GM21529 (cell line): ENCODE data around the gene SAMD4B.

ENCODE experiments used
- ATAC-seq: cut with Tn5 transposase; IDR thresholded peaks from one replicate; pipeline ENCODE4 v1.9.1; 2021; ENCODE audit not compliant: unreplicated experiment

SAMD4B gene

GRCh38 chr19:39386557-39386956 lies 44.3 kb downstream of the SAMD4B start:
- ATAC-seq = no peak

GRCh38 chr19:39388657-39389056 lies 46.4 kb downstream of the SAMD4B start:
- no peak for ATAC-seq

GRCh38 chr19:39389631-39390414 lies 47.6 kb downstream of the SAMD4B start:
- ATAC-seq = no peak

- no peak for ATAC-seq
Measured at GRCh38 chr19:39390451-39390750, 48.2 kb downstream of the SAMD4B start.

GRCh38 chr19:39390751-39391437 lies 48.7 kb downstream of the SAMD4B start, which contains the start of the genes MED29 and PAF1:
Gene MED29 (plus strand): TSS chr19:39391378. CDS start chr19:39391423, 45 bp downstream.
Gene PAF1 (minus strand): TSS chr19:39391106. CDS start chr19:39390864, 242 bp downstream.
- ATAC-seq = peak; percentile 90

GRCh38 chr19:39397360-39398296 lies 55.4 kb downstream of the SAMD4B start:
- ATAC-seq = peak; percentile 48

GRCh38 chr19:39398297-39398864 lies 56.2 kb downstream of the SAMD4B start:
- no peak for ATAC-seq

GRCh38 chr19:39399668-39400050 lies 57.4 kb downstream of the SAMD4B start:
- no peak for ATAC-seq

GRCh38 chr19:39400061-39400460 lies 57.8 kb downstream of the SAMD4B start:
- no peak for ATAC-seq

GRCh38 chr19:39401070-39401548 lies 58.9 kb downstream of the SAMD4B start:
- no peak for ATAC-seq

GRCh38 chr19:39401549-39402345 lies 59.5 kb downstream of the SAMD4B start:
- no peak for ATAC-seq

- peak; percentile 18 for ATAC-seq
Measured at GRCh38 chr19:39402346-39403300, 60.4 kb downstream of the SAMD4B start.

GRCh38 chr19:39403331-39404312 lies 61.4 kb downstream of the SAMD4B start:
- ATAC-seq = peak; percentile 16

- ATAC-seq = no peak
Measured at GRCh38 chr19:39405261-39405957, 63.2 kb downstream of the SAMD4B start.

GRCh38 chr19:39405958-39406655 lies 63.9 kb downstream of the SAMD4B start:
- ATAC-seq = no peak

- no peak for ATAC-seq
Measured at GRCh38 chr19:39406656-39407409, 64.6 kb downstream of the SAMD4B start, which contains the start of gene ZFP36. Gene ZFP36 (plus strand): TSS chr19:39406847. CDS start chr19:39406905, 58 bp downstream.
